Thyroid gland (tissue), 4 donors: Measurements from ENCODE around the gene GREB1.

Source experiments
- CTCF ChIP-seq, 6 experiments: fragments of 200-600 bp in 3 of 6; fragments of 450-650 bp in 3 of 6; sonication (generic) in 3 of 6; IDR thresholded peaks; one replicate each; pipeline ENCODE4 v1.5.1; 2016 to 2019; ENCODE audit warnings: antibody characterized with exemption in 6 of 6, mild to moderate bottlenecking in 2 of 6, inconsistent platforms in 1 of 6, moderate library complexity in 1 of 6
- POLR2A ChIP-seq, 2 donors: fragments of 450-650 bp; IDR thresholded peaks; one replicate each; pipeline ENCODE4 v1.6.1; 2017; ENCODE audit warnings: antibody characterized with exemption in 2 of 2, mild to moderate bottlenecking in 2 of 2, moderate library complexity in 1 of 2

- no peak for TF ChIP-seq CTCF (IDR thresholded peaks at IDR 0.05)
- no peak for TF ChIP-seq POLR2A (IDR thresholded peaks at IDR 0.05)
These were observed 82.3 kb downstream of the GREB1 start for GRCh38 chr2:11616097-11616687.
